ENCODE measurements around the gene CDK5R1.
"Not testable (repeated sequence)": the region's sequence is repeated elsewhere in the genome, so short reads cannot be mapped to it uniquely, and the experiment has no call there.

The CDK5R1 gene

DNA sequence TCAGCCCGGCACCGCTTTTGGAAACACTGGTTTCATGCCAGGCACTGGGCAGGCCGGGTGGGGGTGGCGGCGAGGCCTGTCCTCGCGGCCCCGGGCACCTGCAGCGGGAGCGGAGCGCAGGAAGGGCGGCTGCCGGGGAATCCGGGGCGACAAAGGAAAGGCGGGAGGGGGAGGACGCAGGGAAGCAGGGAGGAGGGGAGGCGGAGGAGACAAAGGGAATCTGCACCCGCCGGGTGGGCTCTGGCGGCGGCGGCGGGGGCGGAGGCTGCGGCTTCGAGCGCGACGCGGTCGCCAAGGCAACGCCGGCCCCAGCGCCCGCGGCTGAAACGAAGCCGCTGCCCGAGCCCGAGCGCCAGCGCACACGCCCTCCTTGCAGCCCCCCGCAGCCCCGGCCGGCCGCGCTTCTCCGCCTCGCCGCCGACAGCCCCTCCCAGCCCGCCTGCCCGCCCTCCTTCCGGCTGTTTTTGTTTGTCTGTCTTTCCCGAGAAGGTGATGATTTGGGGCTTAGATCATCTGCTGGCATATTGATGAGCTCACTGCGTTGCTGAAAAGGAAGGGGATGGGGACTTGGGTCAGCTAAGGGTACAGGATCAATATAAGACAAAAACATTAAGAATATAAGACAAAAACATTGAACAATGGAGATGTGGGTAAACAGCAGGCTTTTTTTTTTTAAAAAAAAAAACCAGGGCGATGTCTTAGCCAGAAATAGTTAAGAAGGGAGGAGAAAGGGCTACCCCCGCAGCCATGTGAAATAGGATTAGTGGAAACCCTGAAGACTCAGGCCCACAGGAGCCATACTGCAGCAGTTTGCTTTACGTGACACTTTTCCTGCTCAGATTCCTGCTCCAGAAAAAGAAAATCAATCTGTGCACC is 32.7 kb downstream of the CDK5R1 start:
- DNase-seq: peak; percentile 79

DNA sequence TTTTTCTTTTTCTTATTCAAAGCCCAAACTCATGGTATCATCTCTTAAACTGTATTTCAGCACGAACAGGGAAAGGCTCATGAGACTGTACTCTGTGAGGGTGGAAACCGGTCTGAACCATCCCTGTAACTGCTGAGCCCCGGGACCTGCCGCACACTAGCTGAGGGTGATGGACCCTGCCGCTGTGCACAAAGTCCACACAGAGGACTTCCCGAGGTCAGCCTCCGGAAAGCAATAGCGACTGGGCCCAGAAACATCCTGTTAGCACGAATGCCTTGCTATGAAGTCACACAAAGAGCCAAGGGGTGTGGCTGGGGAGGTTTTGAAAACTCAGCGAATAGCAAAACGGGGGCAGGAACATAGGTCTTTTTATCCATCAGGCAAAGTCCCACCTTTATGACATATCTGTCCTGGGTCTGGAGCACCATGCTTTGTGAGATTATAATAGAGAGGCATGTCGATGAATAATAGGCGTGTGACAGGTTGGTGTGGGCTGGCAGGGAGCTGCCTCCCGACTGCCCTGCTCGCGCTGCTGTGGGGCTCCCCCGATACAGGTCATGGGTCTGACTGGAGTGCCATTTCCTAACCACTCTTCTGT is 33.4 kb downstream of the CDK5R1 start:
- DNase-seq: peak; percentile 54

DNA sequence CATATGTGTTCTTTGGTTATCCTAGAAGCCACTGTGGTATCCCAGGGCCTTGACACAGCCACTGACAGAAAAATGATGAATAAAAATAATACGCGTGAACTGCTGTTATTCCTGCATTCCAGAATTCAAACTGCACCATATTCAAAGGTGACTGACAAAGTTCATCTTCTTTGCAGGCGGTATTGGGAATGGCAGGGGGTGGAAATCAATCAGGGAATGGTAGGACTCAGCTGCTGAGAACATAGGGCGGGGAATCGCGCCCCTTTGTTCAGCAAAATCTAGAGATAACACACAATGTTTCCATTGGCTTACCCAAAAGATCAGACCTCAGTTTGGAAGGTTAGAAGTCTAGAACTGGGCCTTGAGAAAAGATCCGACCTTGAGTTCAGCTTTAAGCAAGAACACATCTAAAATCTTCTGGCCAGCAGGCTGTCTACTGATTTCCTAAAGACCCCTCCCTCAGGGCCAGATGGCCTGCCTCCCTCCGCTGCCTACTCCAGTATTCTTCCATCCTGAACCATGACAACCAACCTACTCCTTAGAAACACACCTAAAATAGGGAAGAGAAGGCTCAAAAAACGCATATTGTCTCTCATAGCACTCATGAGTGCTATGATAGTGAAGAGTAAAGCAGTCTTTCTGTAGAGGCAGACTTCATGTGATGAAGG is 34.1 kb downstream of the CDK5R1 start:
- no peak for DNase-seq

- DNase-seq: no peak
Measured at GRCh38 chr17:32523017-32523680, 36.4 kb downstream of the CDK5R1 start.

DNA sequence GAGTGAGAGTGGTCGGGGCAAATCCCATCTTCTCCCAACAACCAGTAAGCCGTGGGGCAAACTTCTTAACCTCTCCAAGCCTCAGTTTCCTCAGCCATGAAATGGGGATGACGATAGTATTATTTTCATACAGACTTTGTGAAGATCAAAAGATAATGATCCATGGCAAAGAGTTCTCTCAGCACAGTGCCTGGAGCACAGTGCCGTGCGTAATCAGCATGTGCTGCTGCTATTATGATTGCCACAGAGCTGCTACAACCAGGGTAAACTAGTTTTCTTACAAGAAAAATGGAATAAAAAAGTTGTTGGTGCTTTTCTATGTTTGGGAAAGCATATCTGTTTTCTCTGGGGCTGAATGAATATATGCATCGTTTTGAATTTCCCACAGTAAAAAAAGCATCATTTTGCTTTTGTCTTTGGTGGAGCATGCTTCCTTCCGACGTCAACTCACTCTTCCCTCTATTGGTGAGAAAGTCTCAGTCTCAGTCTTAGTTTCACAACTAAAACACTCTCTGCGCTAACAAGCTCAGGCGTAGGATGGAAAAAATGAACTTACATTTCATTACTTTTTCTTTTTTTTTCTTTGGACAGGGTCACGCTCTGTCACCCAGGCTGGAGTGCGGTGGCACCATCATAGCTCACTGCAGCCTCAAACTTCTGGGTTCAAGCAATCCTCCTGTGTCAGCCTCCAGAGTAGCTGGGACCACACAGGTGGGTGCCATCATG is 37.2 kb downstream of the CDK5R1 start:
- no peak for DNase-seq

- DNase-seq: not testable (repeated sequence)
Measured at GRCh38 chr17:32524553-32524880, 37.7 kb downstream of the CDK5R1 start.

- no peak for DNase-seq
Measured at GRCh38 chr17:32525122-32525521, 38.3 kb downstream of the CDK5R1 start.

DNA sequence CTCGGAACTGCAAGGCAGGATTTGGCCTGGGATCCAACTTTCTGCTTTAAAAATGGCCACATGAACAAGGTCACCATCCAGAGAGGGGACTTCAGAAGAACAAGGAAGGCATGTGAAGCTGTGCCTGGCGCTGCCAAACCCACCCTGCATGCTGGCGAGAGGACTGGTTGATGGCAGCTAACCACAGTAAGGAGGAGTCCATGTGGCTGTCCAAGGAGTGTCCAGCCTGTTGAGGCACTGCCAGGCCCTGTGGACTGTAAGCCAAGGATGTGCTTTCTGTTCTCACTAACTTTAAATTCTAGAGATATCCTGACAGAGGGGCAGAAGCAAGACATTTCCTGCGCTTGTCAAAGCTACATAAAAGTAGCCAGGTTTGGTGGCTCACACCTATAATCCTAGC is 40.4 kb downstream of the CDK5R1 start:
- DNase-seq: no peak

GRCh38 chr17:32528825-32529224 is 42.0 kb downstream of the CDK5R1 start:
- DNase-seq: no peak

DNA sequence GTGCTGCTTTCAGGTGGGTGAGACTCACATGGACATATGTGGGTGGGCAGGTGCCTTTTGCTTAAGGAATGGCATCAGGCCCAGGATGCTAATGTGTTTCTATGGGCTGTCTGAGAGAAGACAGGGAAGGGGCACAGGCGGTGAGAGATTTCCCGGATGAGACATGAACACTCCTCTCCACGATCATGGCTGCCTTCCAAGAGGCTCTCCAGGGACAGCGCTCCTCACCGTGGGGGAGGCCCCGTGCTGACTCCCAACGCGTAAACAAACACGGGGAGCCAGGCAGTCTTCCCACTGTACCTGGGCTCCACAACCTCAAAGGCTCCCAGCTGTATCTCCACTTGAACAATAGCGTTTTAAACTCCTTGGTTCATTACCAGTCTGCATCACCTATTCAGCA is 42.8 kb downstream of the CDK5R1 start:
- DNase-seq: no peak

GRCh38 chr17:32533296-32533695 is 46.5 kb downstream of the CDK5R1 start:
- no peak for DNase-seq

- DNase-seq: no peak
Measured at GRCh38 chr17:32536736-32537643, 50.2 kb downstream of the CDK5R1 start.
